K562 (cell line): Measurements from ENCODE around the gene MESP1. TPM values are rescaled to one million over a fixed set of nuclear protein-coding genes. Genes with fewer than 3 reads are reported as not detected.

Experiments used
- ATAC-seq: fragments of 200-7000 bp; cut with Tn5 transposase; 3 replicates; pipeline ENCODE4 v1.9.1; 2020; ENCODE audit warnings: moderate library complexity
- BruUV-seq: library from RNA; stranded (reverse); fragments of 400-500 nt; replicated peaks from 2 replicates; lab custom pipeline; 2021; lab: Mats Ljungman, UMichigan
- CTCF ChIA-PET: fragments of 300-600 bp; formaldehyde crosslinking; extraction: SDS; loops from one replicate; lab custom pipeline; 2021; ENCODE audit warnings: low intra/inter-chr PET ratio; lab: Yijun Ruan, JAX
- POLR2A ChIA-PET: fragments of 300-600, 350-650 bp; sonication (Branson Sonifier 250); formaldehyde crosslinking; extraction: SDS; loops from one replicate; lab custom pipeline; 2021; ENCODE audit warnings: antibody characterized with exemption, inconsistent platforms; lab: Yijun Ruan, JAX
- DNase-seq, 4 experiments: peaks; one replicate each; pipeline versions ENCODE4 v3.0.0 to v3.0.0-alpha.2; 2011 to 2018; ENCODE audit warnings: low spot score in 3 of 4, mixed read lengths in 3 of 4; ENCODE audit errors: extremely low read depth in 1 of 4
- FAIRE-seq: peaks from 2 replicates; lab custom pipeline; 2011; peaks lifted over from hg19 to GRCh38; lab: Jason Lieb, UNC
- H2AFZ ChIP-seq: 2 replicates; pipeline ENCODE4 v1.6.0; 2011; ENCODE audit warnings: low read depth, low read length, control low read depth, inconsistent platforms
- H3K27ac ChIP-seq: fragments of 200-600 bp; 3 replicates; pipeline ENCODE4 v1.8.0; 2011; ENCODE audit warnings: low read depth, mild to moderate bottlenecking, control low read depth, inconsistent platforms, low read length, moderate library complexity, mixed read lengths; ENCODE audit errors: extremely low read depth
- H3K27me3 ChIP-seq, 2 experiments: fragments of 300-600 bp in 1 of 2; 2 replicates in 1 of 2; 3 replicates in 1 of 2; pipeline versions ENCODE4 v1.6.0 to v1.8.0; 2011; ENCODE audit warnings: inconsistent platforms in 2 of 2, low read length in 2 of 2, mild to moderate bottlenecking in 1 of 2, mixed read lengths in 1 of 2, moderate library complexity in 1 of 2; ENCODE audit not compliant: control insufficient read depth in 2 of 2, insufficient read depth in 2 of 2
- H3K36me3 ChIP-seq: fragments of 300-600 bp; 3 replicates; pipeline ENCODE4 v1.8.0; 2011; ENCODE audit warnings: mild to moderate bottlenecking, low read length, inconsistent platforms; ENCODE audit not compliant: control insufficient read depth, insufficient read depth
- H3K4me1 ChIP-seq, 2 experiments: fragments of 200-600 bp in 1 of 2; replicated peaks in 1 of 2; 2 replicates in 1 of 2; 3 replicates in 1 of 2; pipeline versions ENCODE4 v1.5.1 to v1.8.0; 2011; ENCODE audit warnings: inconsistent platforms in 2 of 2, low read length in 2 of 2, mild to moderate bottlenecking in 1 of 2, mixed read lengths in 1 of 2, moderate library complexity in 1 of 2; ENCODE audit not compliant: control insufficient read depth in 2 of 2, insufficient read depth in 2 of 2
- H3K4me2 ChIP-seq: 2 replicates; pipeline ENCODE4 v1.6.1; 2011; ENCODE audit warnings: low read length, control low read depth, inconsistent platforms, mixed read lengths; ENCODE audit not compliant: insufficient read depth
- H3K4me3 ChIP-seq: fragments of 200-600 bp; sonication (generic), shearing (Covaris generic); 2 replicates; pipeline ENCODE4 v1.5.1; 2016; ENCODE audit warnings: control low read depth, inconsistent platforms
- H3K79me2 ChIP-seq: fragments of 200-600 bp; 3 replicates; pipeline ENCODE4 v1.8.0; 2011; ENCODE audit warnings: low read length, inconsistent platforms; ENCODE audit not compliant: control insufficient read depth, insufficient read depth
- H3K9ac ChIP-seq, 2 experiments: 2 replicates each; pipeline versions ENCODE4 v1.6.0 to v1.6.1; 2011; ENCODE audit warnings: low read depth in 2 of 2, low read length in 2 of 2, control low read depth in 1 of 2, inconsistent platforms in 1 of 2, mild to moderate bottlenecking in 1 of 2, mixed read lengths in 1 of 2; ENCODE audit not compliant: insufficient read depth in 1 of 2
- H3K9me1 ChIP-seq: one replicate; pipeline ENCODE4 v1.6.0; 2011; ENCODE audit warnings: inconsistent platforms, mild to moderate bottlenecking, low read length, moderate library complexity; ENCODE audit not compliant: control insufficient read depth, insufficient read depth
- H3K9me3 ChIP-seq: replicated peaks from 2 replicates; pipeline ENCODE4 v1.5.1; 2011; ENCODE audit warnings: low read depth, low read length, inconsistent platforms; ENCODE audit not compliant: control insufficient read depth, insufficient read depth
- H4K20me1 ChIP-seq: replicated peaks from 2 replicates; pipeline ENCODE4 v1.6.1; 2011; ENCODE audit warnings: low read length, inconsistent platforms, mixed read lengths; ENCODE audit not compliant: control insufficient read depth, insufficient read depth
- COPS2 ChIP-seq: fragments of 450-650 bp; conservative IDR thresholded peaks from 2 replicates; pipeline ENCODE4 v1.6.1; 2016; ENCODE audit warnings: mild to moderate bottlenecking, moderate library complexity
- FOXM1 ChIP-seq, 2 experiments: fragments of 450-650 bp in 1 of 2; sonication (generic) in 1 of 2; formaldehyde crosslinking in 1 of 2; IDR thresholded peaks; 2 replicates each; pipeline versions ENCODE4 v1.6.1 to v1.9.0; 2017 to 2022; ENCODE audit warnings: low read depth in 2 of 2, mild to moderate bottlenecking in 2 of 2, missing genetic modification reagents in 1 of 2, moderate library complexity in 1 of 2
- MBD1 ChIP-seq: fragments of 250-450 bp; sonication (Bioruptor Pico); IDR thresholded peaks from 2 replicates; pipeline ENCODE4 v1.8.0; 2022; ENCODE audit warnings: inconsistent platforms
- MCM3 ChIP-seq: fragments of 450-650 bp; IDR thresholded peaks from 2 replicates; pipeline ENCODE4 v1.6.1; 2016
- NFXL1 ChIP-seq: fragments of 450-650 bp; formaldehyde crosslinking; IDR thresholded peaks from 2 replicates; pipeline ENCODE4 v1.4.0; 2021; ENCODE audit warnings: mild to moderate bottlenecking
- NR4A1 ChIP-seq, 2 experiments: fragments of 250-450 bp in 1 of 2; fragments of 450-650 bp in 1 of 2; sonication (Bioruptor Pico) in 1 of 2; IDR thresholded peaks; 2 replicates each; pipeline versions ENCODE4 v1.4.0 to v1.6.1; 2016 to 2020; ENCODE audit warnings: mild to moderate bottlenecking in 2 of 2, missing compliant biosample characterization in 1 of 2, missing genetic modification characterization in 1 of 2, moderate library complexity in 1 of 2
- RBM22 ChIP-seq: fragments of 200-400 bp; formaldehyde crosslinking; IDR thresholded peaks from 2 replicates; pipeline ENCODE4 v1.6.1; 2018; ENCODE audit warnings: low read length, low read depth; ENCODE audit not compliant: poor library complexity, severe bottlenecking
- TAF15 ChIP-seq: fragments of 200-400 bp; formaldehyde crosslinking; IDR thresholded peaks from 2 replicates; pipeline ENCODE4 v1.6.1; 2017; ENCODE audit warnings: mild to moderate bottlenecking, low read depth, low read length, moderate library complexity
- ZFP1 ChIP-seq: fragments of 450-650 bp; formaldehyde crosslinking; IDR thresholded peaks from 2 replicates; pipeline ENCODE4 v1.4.0; 2020; ENCODE audit warnings: mild to moderate bottlenecking, mixed read lengths
- ZFP30 ChIP-seq: fragments of 250-450 bp; sonication (Bioruptor Pico); IDR thresholded peaks from 2 replicates; pipeline ENCODE4 v1.8.0; 2022; ENCODE audit warnings: moderate library complexity, mild to moderate bottlenecking, inconsistent platforms, borderline replicate concordance
- ZKSCAN8 ChIP-seq: fragments of 200-800 bp; sonication (Bioruptor generic); IDR thresholded peaks from 2 replicates; pipeline ENCODE4 v1.6.1; 2016; ENCODE audit warnings: missing genetic modification characterization, missing compliant biosample characterization
- ZNF311 ChIP-seq: fragments of 250-450 bp; sonication (Bioruptor Pico); IDR thresholded peaks from 2 replicates; pipeline ENCODE4 v1.4.0; 2020; ENCODE audit warnings: mild to moderate bottlenecking, moderate library complexity
- ZNF764 ChIP-seq: fragments of 250-450 bp; sonication (Bioruptor Pico); IDR thresholded peaks from 2 replicates; pipeline ENCODE4 v1.4.0; 2020; ENCODE audit warnings: low read depth, mild to moderate bottlenecking, moderate library complexity
- WGBS: fragments of 100-300 bp; shearing (Covaris generic); methylation state at CpG from one replicate; pipeline ENCODE4 v1.1.6; 2016; ENCODE audit warnings: low coverage, mixed read lengths; ENCODE audit not compliant: insufficient coverage; ENCODE audit errors: missing lambda C conversion rate; 5-methylcytosine and 5-hydroxymethylcytosine counted together
- in situ Hi-C: fragments of 300-500 bp; cut with MboI; formaldehyde crosslinking; loops from 4 replicates; pipeline ENCODE4 v1.15.0; 2018; ENCODE audit warnings: inconsistent platforms, mixed read lengths
- intact Hi-C: fragments of 100-400 bp; cut with micrococcal nuclease; formaldehyde crosslinking; loops from 2 replicates; pipeline ENCODE4 v1.14.2; 2022
- polyA plus RNA-seq, 8 experiments: library from polyadenylated mRNA; depleted of rRNA in 4 of 8; stranded (reverse) in 5 of 8; unstranded in 3 of 8; fragments of >200 nt; fragmentation: Nextera tagmentation in 2 of 8; fragmentation: Illumina TruSeq in 1 of 8; extraction: Ambion mirVana in 2 of 8; extraction: Trizol in 1 of 8; gene quantifications; 2 replicates each; pipeline versions ENCODE4 v1.2.1 to v1.2.3, GENCODE V29; 2011 to 2014; ENCODE audit warnings: inconsistent platforms in 1 of 8, missing spikeins in 1 of 8
- total RNA-seq, 7 experiments: library from RNA; depleted of rRNA in 6 of 7; stranded (reverse); fragments of >200 nt in 6 of 7; fragmentation: Illumina TruSeq in 2 of 7; extraction: Trizol in 2 of 7; gene quantifications; 2 replicates each; pipeline versions ENCODE4 v1.2.1 to v1.2.3, GENCODE V29; 2011 to 2021; ENCODE audit warnings: low replicate concordance in 1 of 7
- TF ChIP-seq, protein P1 (sequence below): fragments of 250-450 bp; sonication (Bioruptor Pico); IDR thresholded peaks from 2 replicates; pipeline ENCODE4 v1.5.0; 2021
- TF ChIP-seq, protein P2 (sequence below): fragments of 250-450 bp; sonication (Bioruptor Pico); IDR thresholded peaks from 2 replicates; pipeline ENCODE4 v1.8.0; 2022; ENCODE audit warnings: moderate library complexity, mild to moderate bottlenecking, inconsistent platforms

Gene MESP1
- total and polyA plus RNA-seq, 9 of the 15 experiments (the other 6 are each of a cell fraction or from before 2014, with no cell fraction given), result 0.14 to 1.1 (median 0.36) TPM; not detected in 4

GRCh38 chr15:89783861-89784685 lies 33.0 kb upstream of the MESP1 start:
- Histone ChIP-seq H3K36me3 (no peaks in the 10 kb centered on the region), H3K4me1 (peaks cover 35 to 37% of the 10 kb centered on the region in 2 experiments), H4K20me1 (no peaks in the 10 kb centered on the region), H3K79me2 (no peaks in the 10 kb centered on the region), H3K9me3 (no peaks in the 10 kb centered on the region; the same call in 1 of the 2 replicates), H3K27ac (peak overlapping the region; percentile 77; the same call in 2 of the 3 replicates), H3K27me3 (no peaks in the 10 kb centered on the region), H2AFZ (peak overlapping the region; percentile 86), H3K4me2 (no peak overlapping the region), H3K9ac (peak overlapping the region in 1 of 2 experiments; percentile 65; a peak in 1 of 4 replicates), H3K9me1 (no peaks in the 10 kb centered on the region), H3K4me3 (no peak overlapping the region)
- FAIRE-seq, result no peak
- BruUV-seq, result no TSS peak
- peak; percentile 28 for ATAC-seq
- DNase-seq, result no peak
- 75% methylated on average over 12 of the region's 15 CpGs for WGBS
- ChIA-PET CTCF (no interaction called here), POLR2A (interaction anchor here (0.7 to 1.7 kb wide), 4 partner anchors 15 to 110 kb away, joined by 3 to 5 read pairs (median 4); partner anchors contain the start of gene AP3S2)
- intact Hi-C loops (loop anchor here (2.0 kb wide), 1 partner anchor 31 kb away; the partner anchor contains the start of gene ANPEP), in situ Hi-C loops (loop anchor here (10.0 kb wide), 1 partner anchor 451 kb away; the partner anchor contains the start of genes CIB1 and GDPGP1)
- TF ChIP-seq ZKSCAN8 (CRISPR knock-in tag) (0 out of 2 replicates have a peak, but pooled peaks have one; percentile 48), MBD1 (CRISPR knock-in tag) (no peak), NR4A1 (CRISPR knock-in tag; IDR thresholded peaks at IDR 0.05) (no peak), NR4A1 (tag; IDR thresholded peaks at IDR 0.05) (0 out of 2 replicates have a peak, but pooled peaks have one; percentile 29), MCM3 (no peak), NFXL1 (no peak), ZNF311 (no peak; the same call in 1 of the 2 replicates), RBM22 (no peak), ZNF764 (CRISPR knock-in tag) (no peak), COPS2 (no peak), FOXM1 (IDR thresholded peaks at IDR 0.05; ENCODE audit: low read depth) (no peak), FOXM1 (CRISPR knock-in tag; IDR thresholded peaks at IDR 0.05; ENCODE audit: low read depth) (0 out of 2 replicates have a peak, but pooled peaks have one; percentile 49), ZFP30 (no peak), TAF15 (no peak), ZFP1 (no peak)
- TF ChIP-seq, protein P1, sequence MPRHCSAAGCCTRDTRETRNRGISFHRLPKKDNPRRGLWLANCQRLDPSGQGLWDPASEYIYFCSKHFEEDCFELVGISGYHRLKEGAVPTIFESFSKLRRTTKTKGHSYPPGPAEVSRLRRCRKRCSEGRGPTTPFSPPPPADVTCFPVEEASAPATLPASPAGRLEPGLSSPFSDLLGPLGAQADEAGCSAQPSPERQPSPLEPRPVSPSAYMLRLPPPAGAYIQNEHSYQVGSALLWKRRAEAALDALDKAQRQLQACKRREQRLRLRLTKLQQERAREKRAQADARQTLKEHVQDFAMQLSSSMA (CRISPR knock-in tag), result no peak
- TF ChIP-seq, protein P2, sequence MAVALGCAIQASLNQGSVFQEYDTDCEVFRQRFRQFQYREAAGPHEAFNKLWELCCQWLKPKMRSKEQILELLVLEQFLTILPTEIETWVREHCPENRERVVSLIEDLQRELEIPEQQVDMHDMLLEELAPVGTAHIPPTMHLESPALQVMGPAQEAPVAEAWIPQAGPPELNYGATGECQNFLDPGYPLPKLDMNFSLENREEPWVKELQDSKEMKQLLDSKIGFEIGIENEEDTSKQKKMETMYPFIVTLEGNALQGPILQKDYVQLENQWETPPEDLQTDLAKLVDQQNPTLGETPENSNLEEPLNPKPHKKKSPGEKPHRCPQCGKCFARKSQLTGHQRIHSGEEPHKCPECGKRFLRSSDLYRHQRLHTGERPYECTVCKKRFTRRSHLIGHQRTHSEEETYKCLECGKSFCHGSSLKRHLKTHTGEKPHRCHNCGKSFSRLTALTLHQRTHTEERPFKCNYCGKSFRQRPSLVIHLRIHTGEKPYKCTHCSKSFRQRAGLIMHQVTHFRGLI (CRISPR knock-in tag), result 0 out of 2 replicates have a peak, but pooled peaks have one; percentile 36
